AG04450 (cell line): ENCODE data around the gene ZNF580. TPM values are rescaled to one million over a fixed set of nuclear protein-coding genes. Genes with fewer than 3 reads are reported as not detected.

Experiments
- CTCF ChIA-PET: fragments of 300-600, 350-600 bp; formaldehyde crosslinking; extraction: SDS; loops from one replicate; lab custom pipeline; 2022; ENCODE audit warnings: antibody characterized with exemption, inconsistent platforms; lab: Charles Lee
- POLR2A ChIA-PET: fragments of 350-600 bp; formaldehyde crosslinking; extraction: SDS; loops from one replicate; lab custom pipeline; 2021; ENCODE audit warnings: antibody characterized with exemption, inconsistent platforms; lab: Yijun Ruan, JAX
- DNase-seq: peaks from one replicate; pipeline ENCODE4 v3.0.0-alpha.2; 2011; ENCODE audit warnings: low read depth, low spot score
- H3K27ac ChIP-seq: one replicate; pipeline ENCODE4 v1.5.1; 2012; ENCODE audit warnings: low read depth, low read length, control low read depth
- H3K27me3 ChIP-seq: one replicate; pipeline ENCODE4 v1.6.0; 2012; ENCODE audit warnings: low read length; ENCODE audit not compliant: control insufficient read depth, insufficient read depth
- H3K4me3 ChIP-seq: 2 replicates; pipeline ENCODE4 v1.5.1; 2011; ENCODE audit warnings: mild to moderate bottlenecking, low read depth, low read length, control low read depth
- H3K9me3 ChIP-seq: 2 replicates; pipeline ENCODE4 v1.5.1; 2012; ENCODE audit warnings: low read length; ENCODE audit not compliant: control insufficient read depth, insufficient read depth
- CTCF ChIP-seq: IDR thresholded peaks from 2 replicates; pipeline ENCODE4 v1.5.1; 2011; ENCODE audit warnings: low read depth, low read length, control low read depth, inconsistent platforms
- polyA plus RNA-seq: library from polyadenylated mRNA; depleted of rRNA; stranded (reverse); fragments of >200 nt; gene quantifications from 2 replicates; pipeline ENCODE4 v1.2.3, GENCODE V29; 2011

ZNF580 gene
- polyA plus RNA-seq, 1 experiment, result 7.3 TPM

- no peaks in the 10 kb centered on the region for H3K9me3 ChIP-seq
- POLR2A ChIA-PET, result no interaction called here
- H3K4me3 ChIP-seq, result no peak overlapping the region
- CTCF ChIA-PET, result interaction anchor here (2.3 kb wide), 1 partner anchor 11 kb away, joined by 8 read pairs; no protein-coding TSS in a partner anchor
- no peaks in the 10 kb centered on the region for H3K27me3 ChIP-seq
- TF ChIP-seq CTCF, result no peak
- no peak overlapping the region for H3K27ac ChIP-seq
- DNase-seq, result no peak
Measured at GRCh38 chr19:55660991-55661390, 20.2 kb downstream of the ZNF580 start.

- Histone ChIP-seq H3K27ac (no peak overlapping the region), H3K4me3 (no peak overlapping the region), H3K27me3 (no peaks in the 10 kb centered on the region), H3K9me3 (no peaks in the 10 kb centered on the region)
- no peak for DNase-seq
- ChIA-PET CTCF (interaction anchor here (1.0 kb wide), 1 partner anchor 10 kb away, joined by 6 read pairs; no protein-coding TSS in a partner anchor), POLR2A (no interaction called here)
- no peak for TF ChIP-seq CTCF
Measured at GRCh38 chr19:55661826-55662225, 21.0 kb downstream of the ZNF580 start.

GRCh38 chr19:55663846-55664536 lies 23.2 kb downstream of the ZNF580 start:
- Histone ChIP-seq H3K9me3 (no peaks in the 10 kb centered on the region), H3K4me3 (no peak overlapping the region), H3K27ac (no peak overlapping the region), H3K27me3 (no peaks in the 10 kb centered on the region)
- DNase-seq, result no peak
- TF ChIP-seq CTCF, result no peak
- ChIA-PET POLR2A (no interaction called here), CTCF (no interaction called here)

GRCh38 chr19:55666343-55667005 lies 25.7 kb downstream of the ZNF580 start:
- H3K27ac ChIP-seq, result peak overlapping the region; percentile 31
- no peak overlapping the region for H3K4me3 ChIP-seq
- DNase-seq, result no peak
- no peaks in the 10 kb centered on the region; the same call in 1 of the 2 replicates for H3K9me3 ChIP-seq
- no peaks in the 10 kb centered on the region for H3K27me3 ChIP-seq
- TF ChIP-seq CTCF, result no peak
- ChIA-PET POLR2A (interaction anchor here (0.6 kb wide), 1 partner anchor 1664 kb away, joined by 5 read pairs; no protein-coding TSS in a partner anchor), CTCF (no interaction called here)

- H3K4me3 ChIP-seq, result no peak overlapping the region
- H3K9me3 ChIP-seq, result no peaks in the 10 kb centered on the region; the same call in 1 of the 2 replicates
- DNase-seq, result no peak
- H3K27ac ChIP-seq, result peak overlapping the region; percentile 31
- CTCF ChIA-PET, result no interaction called here
- no peak for TF ChIP-seq CTCF
- H3K27me3 ChIP-seq, result no peaks in the 10 kb centered on the region
- POLR2A ChIA-PET, result interaction anchor here (0.6 kb wide), 1 partner anchor 465 kb away, joined by 3 read pairs; no protein-coding TSS in a partner anchor
Measured at GRCh38 chr19:55667006-55667381, 26.2 kb downstream of the ZNF580 start.
